GM15510 (cell line): ENCODE data around the gene ZIC4.

Experiments used
- POLR2A ChIP-seq: IDR thresholded peaks from 3 replicates; pipeline ENCODE4 v1.6.1; 2011; ENCODE audit warnings: borderline replicate concordance; ENCODE audit not compliant: insufficient read length; ENCODE audit errors: extremely low read depth

Gene ZIC4

GRCh38 chr3:147421184-147421912 lies 15.0 kb upstream of the ZIC4 start:
- TF ChIP-seq POLR2A, result no peak

DNA sequence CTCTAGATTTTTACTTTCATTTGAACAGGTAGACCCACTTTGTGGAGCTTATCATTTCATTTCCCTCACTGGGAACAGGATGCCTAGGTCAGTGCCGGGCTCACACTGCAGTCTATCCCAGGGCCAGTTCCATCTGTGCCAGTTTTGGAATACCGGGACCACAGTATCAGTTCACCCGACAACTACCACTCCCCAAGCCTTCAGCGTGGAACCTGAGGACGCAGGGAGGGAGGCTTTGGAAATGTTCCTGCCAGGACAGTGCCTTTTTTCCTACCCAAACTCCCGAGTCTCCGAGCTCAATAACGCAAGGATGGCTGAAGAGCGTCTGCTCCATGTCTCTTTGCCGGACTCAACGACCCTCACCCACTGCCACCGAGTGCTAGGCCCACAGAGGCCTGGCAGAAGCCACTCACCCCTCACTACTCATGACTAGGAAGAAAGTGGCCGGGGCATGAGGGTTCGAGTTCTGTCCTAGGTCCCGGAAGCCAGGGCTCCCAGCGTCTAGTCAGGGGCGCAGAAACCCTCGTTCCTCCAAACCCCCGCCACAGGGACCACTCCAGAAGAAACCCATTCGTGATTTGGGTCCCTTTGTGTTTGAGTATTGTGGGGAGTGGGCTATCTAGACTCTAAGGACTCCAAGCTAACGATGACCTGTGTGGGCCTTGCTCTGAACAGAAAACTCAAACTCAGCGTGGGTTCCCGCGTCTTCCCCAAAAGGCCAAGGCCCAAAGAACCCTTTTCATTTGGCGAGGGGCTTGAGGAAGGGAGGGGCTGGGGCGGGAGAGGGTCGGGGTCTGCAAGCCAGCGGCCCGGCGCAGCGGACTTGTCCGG lies 14.2 kb upstream of the ZIC4 start:
- TF ChIP-seq POLR2A, result no peak

DNA sequence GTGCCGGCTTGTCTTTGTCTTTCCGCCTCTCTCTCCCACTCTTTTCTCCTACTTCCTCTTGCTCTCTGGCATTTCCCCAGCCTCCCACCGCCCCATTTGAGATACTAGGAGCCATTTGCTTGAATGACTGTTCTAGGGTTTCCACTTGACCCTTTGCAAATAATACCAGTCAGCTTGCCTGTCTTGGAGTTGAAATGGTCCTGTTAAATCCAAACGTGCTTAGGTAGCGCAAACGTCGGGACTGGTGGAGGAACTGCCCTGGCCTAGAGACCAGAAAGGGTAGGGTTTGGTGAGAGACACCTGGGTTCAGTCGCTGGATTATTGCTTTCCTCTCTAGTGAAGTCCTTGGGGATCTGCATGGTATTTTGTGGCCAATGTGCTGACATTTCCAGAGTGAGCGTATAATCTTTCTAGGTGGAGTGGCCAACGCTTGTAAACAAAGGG lies 13.5 kb upstream of the ZIC4 start:
- TF ChIP-seq POLR2A, result no peak

GRCh38 chr3:147418808-147419701 lies 12.7 kb upstream of the ZIC4 start:
- TF ChIP-seq POLR2A, result no peak

- TF ChIP-seq POLR2A, result no peak
Measured at GRCh38 chr3:147418371-147418781, 12.0 kb upstream of the ZIC4 start.

GRCh38 chr3:147417551-147418295 lies 11.4 kb upstream of the ZIC4 start:
- TF ChIP-seq POLR2A, result no peak

DNA sequence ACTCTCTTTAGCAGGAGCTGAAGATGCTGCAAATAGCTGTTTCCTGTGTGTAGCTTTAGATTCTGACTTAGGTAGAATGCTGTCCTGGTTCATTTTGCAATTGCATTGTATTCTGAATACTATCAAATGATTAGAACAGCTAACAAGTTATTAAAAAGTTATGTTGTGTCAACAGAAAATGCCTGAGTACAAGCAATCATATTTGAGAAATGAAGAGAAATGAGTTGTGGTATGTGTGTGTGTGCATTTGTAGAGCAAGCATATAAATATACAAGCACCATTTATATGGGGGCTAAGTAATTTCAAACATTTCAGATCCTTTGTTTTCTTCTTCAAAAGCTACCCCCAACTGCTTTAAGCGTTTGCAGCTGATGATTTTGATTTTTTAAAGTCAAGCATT lies 10.6 kb upstream of the ZIC4 start:
- no peak for TF ChIP-seq POLR2A

DNA sequence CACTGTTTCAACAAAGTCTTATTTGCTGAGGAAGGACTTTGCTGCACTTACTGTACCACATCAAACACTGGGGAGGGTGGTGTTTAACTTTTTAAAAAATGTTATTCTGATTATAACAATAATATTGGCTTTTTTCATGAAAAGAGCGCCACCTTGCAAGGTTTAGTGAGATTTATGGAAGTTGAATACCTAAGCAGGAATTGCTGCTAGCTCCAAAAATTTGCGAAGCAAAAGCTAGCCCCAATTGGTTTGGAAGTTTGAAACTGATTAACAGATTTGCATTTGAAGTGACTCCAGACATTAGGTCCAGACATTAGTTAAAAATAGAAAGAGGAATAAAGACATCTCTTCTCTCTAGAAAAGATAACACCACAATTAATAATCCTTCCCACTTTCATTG lies 9.5 kb upstream of the ZIC4 start:
- no peak for TF ChIP-seq POLR2A

GRCh38 chr3:147415286-147415685 lies 8.9 kb upstream of the ZIC4 start:
- TF ChIP-seq POLR2A, result no peak

DNA sequence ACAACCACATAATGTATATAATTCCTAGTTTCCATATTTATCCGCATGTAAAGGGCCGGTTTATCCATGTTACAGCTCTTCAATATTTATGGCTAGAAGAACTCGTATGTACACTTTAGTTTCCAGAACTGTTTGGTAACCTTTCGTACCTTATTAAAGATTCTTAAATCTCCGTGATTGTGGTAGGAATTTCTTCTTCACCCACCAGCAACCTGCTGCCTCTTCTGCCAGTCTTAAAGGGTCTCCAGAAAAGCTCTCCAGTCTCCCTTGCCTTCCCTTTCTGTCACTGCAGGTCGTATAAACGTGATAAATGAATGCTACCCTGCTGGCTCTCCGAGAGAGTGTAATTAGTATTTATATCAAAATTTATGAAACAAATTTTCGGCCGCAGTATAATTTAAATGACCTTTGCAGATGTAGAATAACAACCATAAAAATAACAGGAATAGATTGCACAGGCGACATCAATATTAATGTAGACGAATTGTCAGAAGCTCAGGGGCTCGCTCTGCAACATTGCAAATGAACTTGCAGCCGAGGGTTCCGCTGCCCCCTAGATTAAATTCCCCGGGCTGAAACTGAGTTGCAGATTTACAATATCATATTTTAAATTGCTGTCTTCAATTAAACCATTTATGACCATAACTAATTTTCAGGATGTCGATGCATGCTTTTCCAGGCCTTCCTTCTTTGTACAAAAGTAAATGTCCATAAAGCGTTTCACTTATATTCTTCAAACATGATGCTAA lies 8.2 kb upstream of the ZIC4 start:
- TF ChIP-seq POLR2A, result no peak

- no peak for TF ChIP-seq POLR2A
Measured at GRCh38 chr3:147413686-147414389, 7.5 kb upstream of the ZIC4 start.

- no peak for TF ChIP-seq POLR2A
Measured at GRCh38 chr3:147412917-147413685, 6.8 kb upstream of the ZIC4 start.
